T-helper 2 cell treated with Interferon-gamma antibody and Interleukin-4, amounts not matched to agents 5 μg/mL and 100 μg/mL, for 36 hours (primary cell): ENCODE measurements around the gene KRTAP4-7.
"Not testable (repeated sequence)": the region's sequence is repeated elsewhere in the genome, so short reads cannot be mapped to it uniquely, and the experiment has no call there.

Experiments used
- DNase-seq: peaks from one replicate; pipeline ENCODE4 v3.0.0; 2021; ENCODE audit warnings: low spot score
- H3K27ac Mint-ChIP-seq: one replicate; pipeline ENCODE4 v1.8.0; 2021; ENCODE audit warnings: mild to moderate bottlenecking, mixed read lengths
- H3K27me3 Mint-ChIP-seq: one replicate; pipeline ENCODE4 v1.8.0; 2021; ENCODE audit warnings: low read depth, mixed read lengths
- H3K36me3 Mint-ChIP-seq: one replicate; pipeline ENCODE4 v1.8.0; 2021; ENCODE audit warnings: low read depth, mixed read lengths
- H3K4me1 Mint-ChIP-seq: one replicate; pipeline ENCODE4 v1.8.0; 2021; ENCODE audit warnings: low read depth, mixed read lengths
- H3K4me3 Mint-ChIP-seq: one replicate; pipeline ENCODE4 v1.8.0; 2022; ENCODE audit warnings: mild to moderate bottlenecking, moderate library complexity, mixed read lengths
- H3K9me3 Mint-ChIP-seq: one replicate; pipeline ENCODE4 v1.8.0; 2021; ENCODE audit warnings: mixed read lengths

KRTAP4-7 gene

GRCh38 chr17:41084100-41084856, at the start of gene KRTAP4-7:
Gene KRTAP4-7 (plus strand): TSS chr17:41084150. CDS start chr17:41084207, 57 bp downstream.
- not testable (repeated sequence) for H3K4me3 Mint-ChIP-seq, H3K36me3 Mint-ChIP-seq, H3K27ac Mint-ChIP-seq, H3K27me3 Mint-ChIP-seq, H3K9me3 Mint-ChIP-seq, DNase-seq, H3K4me1 Mint-ChIP-seq

- H3K27ac Mint-ChIP-seq, H3K4me3 Mint-ChIP-seq, H3K36me3 Mint-ChIP-seq, H3K9me3 Mint-ChIP-seq, H3K4me1 Mint-ChIP-seq, H3K27me3 Mint-ChIP-seq, DNase-seq: not testable (repeated sequence)
These were observed 49.5 kb upstream of the KRTAP4-7 start, which contains the start of gene KRTAP1-3 for GRCh38 chr17:41034346-41034935. Gene KRTAP1-3 (minus strand): TSS chr17:41034874. CDS start chr17:41034821, 53 bp downstream.

- H3K36me3 Mint-ChIP-seq = no peaks in the 10 kb centered on the region
- H3K27me3 Mint-ChIP-seq = peaks cover 3% of the 10 kb centered on the region
- no peaks in the 10 kb centered on the region for H3K9me3 Mint-ChIP-seq
- H3K4me3 Mint-ChIP-seq = no peak overlapping the region
- no peak for DNase-seq
- no peak overlapping the region for H3K27ac Mint-ChIP-seq
- no peaks in the 10 kb centered on the region for H3K4me1 Mint-ChIP-seq
These were observed 46.0 kb upstream of the KRTAP4-7 start for GRCh38 chr17:41037853-41038350.

GRCh38 chr17:41040783-41041571, 43.0 kb upstream of the KRTAP4-7 start, which contains the start of gene KRTAP1-1:
Gene KRTAP1-1 (minus strand): TSS chr17:41041450. CDS start chr17:41041397, 53 bp downstream.
- DNase-seq, H3K9me3 Mint-ChIP-seq, H3K4me1 Mint-ChIP-seq, H3K27me3 Mint-ChIP-seq, H3K36me3 Mint-ChIP-seq, H3K4me3 Mint-ChIP-seq: not testable (repeated sequence)
- peak within 1 kb of the TSS; percentile 26 for H3K27ac Mint-ChIP-seq

GRCh38 chr17:41042953-41043352, 41.0 kb upstream of the KRTAP4-7 start:
- Mint-ChIP-seq H3K27ac (no peak overlapping the region), H3K4me1 (no peaks in the 10 kb centered on the region), H3K4me3 (no peak overlapping the region), H3K27me3 (peaks cover 6% of the 10 kb centered on the region), H3K9me3 (peaks cover 5% of the 10 kb centered on the region), H3K36me3 (no peaks in the 10 kb centered on the region)
- DNase-seq = no peak

- H3K4me1 Mint-ChIP-seq, H3K27ac Mint-ChIP-seq, H3K36me3 Mint-ChIP-seq, H3K9me3 Mint-ChIP-seq, DNase-seq, H3K4me3 Mint-ChIP-seq, H3K27me3 Mint-ChIP-seq: not testable (repeated sequence)
These were observed 37.0 kb upstream of the KRTAP4-7 start, which contains the start of gene KRTAP2-1 for GRCh38 chr17:41046735-41047465. Gene KRTAP2-1 (minus strand): TSS chr17:41047316. CDS start chr17:41047267, 49 bp downstream.

GRCh38 chr17:41048441-41048840, 35.5 kb upstream of the KRTAP4-7 start:
- H3K9me3 Mint-ChIP-seq = peaks cover 3% of the 10 kb centered on the region
- H3K27ac Mint-ChIP-seq = no peak overlapping the region
- H3K4me1 Mint-ChIP-seq = no peaks in the 10 kb centered on the region
- H3K36me3 Mint-ChIP-seq = no peaks in the 10 kb centered on the region
- H3K4me3 Mint-ChIP-seq = no peak overlapping the region
- peaks cover 12% of the 10 kb centered on the region for H3K27me3 Mint-ChIP-seq
- DNase-seq = no peak

GRCh38 chr17:41049110-41049509, 34.8 kb upstream of the KRTAP4-7 start:
- DNase-seq = no peak
- no peak overlapping the region for H3K27ac Mint-ChIP-seq

GRCh38 chr17:41052566-41052965, 31.4 kb upstream of the KRTAP4-7 start:
- peaks cover 9% of the 10 kb centered on the region for H3K27me3 Mint-ChIP-seq
- DNase-seq = no peak

More at GRCh38 chr17:41049110-41049509, 34.8 kb upstream of the KRTAP4-7 start:
- H3K27me3 Mint-ChIP-seq = peaks cover 9% of the 10 kb centered on the region
- H3K9me3 Mint-ChIP-seq = no peaks in the 10 kb centered on the region
- no peak overlapping the region for H3K4me3 Mint-ChIP-seq
- no peaks in the 10 kb centered on the region for H3K4me1 Mint-ChIP-seq
- H3K36me3 Mint-ChIP-seq = no peaks in the 10 kb centered on the region

GRCh38 chr17:41054025-41054424, 29.9 kb upstream of the KRTAP4-7 start:
- no peaks in the 10 kb centered on the region for H3K36me3 Mint-ChIP-seq
- H3K27me3 Mint-ChIP-seq = peaks cover 16% of the 10 kb centered on the region
- H3K4me1 Mint-ChIP-seq = no peaks in the 10 kb centered on the region
- H3K4me3 Mint-ChIP-seq = no peak overlapping the region
- DNase-seq = no peak
- H3K27ac Mint-ChIP-seq = no peak overlapping the region
- peaks cover 6% of the 10 kb centered on the region for H3K9me3 Mint-ChIP-seq

More at GRCh38 chr17:41052566-41052965, 31.4 kb upstream of the KRTAP4-7 start:
- Mint-ChIP-seq H3K4me3 (no peak overlapping the region), H3K36me3 (no peaks in the 10 kb centered on the region), H3K4me1 (no peaks in the 10 kb centered on the region), H3K27ac (no peak overlapping the region), H3K9me3 (peaks cover 4% of the 10 kb centered on the region)

GRCh38 chr17:41054556-41054955, 29.4 kb upstream of the KRTAP4-7 start:
- H3K27me3 Mint-ChIP-seq = peaks cover 21% of the 10 kb centered on the region
- not testable (repeated sequence) for H3K9me3 Mint-ChIP-seq, H3K27ac Mint-ChIP-seq, DNase-seq, H3K36me3 Mint-ChIP-seq, H3K4me1 Mint-ChIP-seq, H3K4me3 Mint-ChIP-seq

GRCh38 chr17:41055130-41055529, 28.8 kb upstream of the KRTAP4-7 start, which contains the start of gene KRTAP2-2:
Gene KRTAP2-2 (minus strand): TSS chr17:41055230. CDS start chr17:41055211, 19 bp downstream.
- DNase-seq, H3K9me3 Mint-ChIP-seq, H3K27ac Mint-ChIP-seq, H3K36me3 Mint-ChIP-seq, H3K4me3 Mint-ChIP-seq, H3K4me1 Mint-ChIP-seq: not testable (repeated sequence)
- peaks cover 22% of the 10 kb centered on the region for H3K27me3 Mint-ChIP-seq

- Mint-ChIP-seq H3K4me1 (no peaks in the 10 kb centered on the region), H3K27ac (no peak overlapping the region), H3K4me3 (no peak overlapping the region), H3K36me3 (no peaks in the 10 kb centered on the region), H3K9me3 (peaks cover 6% of the 10 kb centered on the region), H3K27me3 (peaks cover 33% of the 10 kb centered on the region)
- no peak for DNase-seq
These were observed 26.4 kb upstream of the KRTAP4-7 start for GRCh38 chr17:41057547-41057946.
